Transverse colon (tissue), 4 donors: ENCODE results near the gene MTHFD1L. TPM values are rescaled to one million over a fixed set of nuclear protein-coding genes. Genes with fewer than 3 reads are reported as not detected.

Experiments
- DNase-seq: peaks from one replicate; pipeline ENCODE4 v3.0.0-alpha.2; 2019
- H3K27ac ChIP-seq, 4 donors: fragments of 200-600 bp; sonication (generic); 2 replicates each; pipeline ENCODE4 v1.5.1; 2016 to 2018; ENCODE audit warnings: inconsistent platforms in 4 of 4
- H3K27me3 ChIP-seq: fragments of 200-600 bp; sonication (generic); 2 replicates; pipeline ENCODE4 v1.5.1; 2017; ENCODE audit warnings: inconsistent platforms
- H3K36me3 ChIP-seq, 4 donors: fragments of 200-600 bp; sonication (generic); 2 replicates each; pipeline ENCODE4 v1.5.1; 2017 to 2019; ENCODE audit warnings: inconsistent platforms in 4 of 4
- H3K4me1 ChIP-seq, 4 donors: fragments of 200-600 bp; sonication (generic); 2 replicates each; pipeline ENCODE4 v1.5.1; 2017 to 2020; ENCODE audit warnings: inconsistent platforms in 4 of 4
- H3K4me3 ChIP-seq, 4 donors: fragments of 200-600 bp; sonication (generic); 1 replicate in 1 of 4; 2 replicates in 3 of 4; pipeline versions ENCODE4 v1.5.1 to v1.6.1; 2017 to 2019; ENCODE audit warnings: inconsistent platforms in 4 of 4
- H3K9me3 ChIP-seq, 2 donors: fragments of 200-600 bp; sonication (generic); 2 replicates each; pipeline ENCODE4 v1.5.1; 2017 to 2019; ENCODE audit warnings: inconsistent platforms in 2 of 2
- EP300 ChIP-seq: sonication (generic); formaldehyde crosslinking; IDR thresholded peaks from one replicate; pipeline ENCODE4 v1.6.1; 2017; ENCODE audit warnings: antibody characterized with exemption, low read depth
- POLR2A ChIP-seq: fragments of 450-650 bp; IDR thresholded peaks from one replicate; pipeline ENCODE4 v1.6.1; 2016; ENCODE audit warnings: antibody characterized with exemption, mild to moderate bottlenecking, moderate library complexity
- POLR2AphosphoS5 ChIP-seq, 3 donors: sonication (generic); formaldehyde crosslinking; IDR thresholded peaks; one replicate each; pipeline ENCODE4 v1.6.1; 2016; ENCODE audit warnings: antibody characterized with exemption in 3 of 3
- WGBS, 2 donors: methylation state at CpG; one replicate each; pipeline ENCODE4 v1.1.5; 2018; ENCODE audit warnings: low coverage in 1 of 2; 5-methylcytosine and 5-hydroxymethylcytosine counted together
- in situ Hi-C, 4 donors: fragments of 200-750 bp; cut with MboI; loops; one replicate each; pipeline versions ENCODE4 v1.15.0 to v1.15.1; 2017; ENCODE audit warnings: low sequenced_read_pairs in 3 of 4, low pct_ligation_motif_present in 1 of 4, low pct_unique_long_range_greater_than_20kb in 1 of 4
- intact Hi-C: fragments of 100-400 bp; cut with DNase I; formaldehyde crosslinking; loops from one replicate; pipeline ENCODE4 v1.15.1; 2023; ENCODE audit warnings: low total_unique reads
- total RNA-seq, 4 donors: library from RNA; depleted of rRNA; stranded (reverse); fragments of >200 nt; gene quantifications; one replicate each; pipeline ENCODE4 v1.1.0, GENCODE V29; 2016
- TF ChIP-seq, protein P1 (sequence below), 5 experiments: fragments of 200-600 bp in 3 of 5; fragments of 450-650 bp in 2 of 5; sonication (generic) in 3 of 5; IDR thresholded peaks; 1 replicate in 2 of 5; 2 replicates in 3 of 5; pipeline ENCODE4 v1.5.1; 2016 to 2017; ENCODE audit warnings: antibody characterized with exemption in 5 of 5, inconsistent platforms in 3 of 5, mild to moderate bottlenecking in 2 of 5, moderate library complexity in 1 of 5

The MTHFD1L gene
- total RNA-seq, 4 donors from 2014 or later: 0.82 to 10.1 (median 5.4) TPM

DNA sequence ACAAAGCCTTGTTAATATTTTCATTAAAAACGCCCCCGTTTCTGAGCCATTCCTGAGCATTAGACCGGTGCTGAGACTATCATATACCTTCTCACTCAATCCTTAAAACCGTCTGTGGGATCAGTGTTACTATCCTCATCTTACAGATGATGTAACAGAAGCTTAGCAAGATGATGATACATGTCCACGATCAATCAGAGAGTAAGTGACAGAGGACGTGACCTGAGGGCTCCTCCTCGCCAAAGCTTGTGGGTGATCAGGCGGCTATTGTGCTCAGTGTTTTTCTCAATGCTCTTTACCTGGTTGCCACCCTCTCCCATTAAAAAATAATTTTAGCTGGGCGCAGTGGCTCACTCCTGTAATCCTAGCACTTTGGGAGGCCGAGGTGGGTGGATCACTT, 113.1 kb downstream of the MTHFD1L start:
- intact Hi-C loops (loop anchor here (10.0 kb wide), 1 partner anchor 496 kb away; no protein-coding TSS in a partner anchor), in situ Hi-C loops (no loop called here)
- no peak overlapping the region for H3K27ac ChIP-seq
- no peaks in the 10 kb centered on the region for H3K27me3 ChIP-seq
- WGBS, 2 donors: 93 to 94% methylated on average over 3 to 10 of the region's 10 CpGs
- no peaks in the 10 kb centered on the region for H3K36me3 ChIP-seq
- no peak for TF ChIP-seq POLR2A
- TF ChIP-seq, protein P1, sequence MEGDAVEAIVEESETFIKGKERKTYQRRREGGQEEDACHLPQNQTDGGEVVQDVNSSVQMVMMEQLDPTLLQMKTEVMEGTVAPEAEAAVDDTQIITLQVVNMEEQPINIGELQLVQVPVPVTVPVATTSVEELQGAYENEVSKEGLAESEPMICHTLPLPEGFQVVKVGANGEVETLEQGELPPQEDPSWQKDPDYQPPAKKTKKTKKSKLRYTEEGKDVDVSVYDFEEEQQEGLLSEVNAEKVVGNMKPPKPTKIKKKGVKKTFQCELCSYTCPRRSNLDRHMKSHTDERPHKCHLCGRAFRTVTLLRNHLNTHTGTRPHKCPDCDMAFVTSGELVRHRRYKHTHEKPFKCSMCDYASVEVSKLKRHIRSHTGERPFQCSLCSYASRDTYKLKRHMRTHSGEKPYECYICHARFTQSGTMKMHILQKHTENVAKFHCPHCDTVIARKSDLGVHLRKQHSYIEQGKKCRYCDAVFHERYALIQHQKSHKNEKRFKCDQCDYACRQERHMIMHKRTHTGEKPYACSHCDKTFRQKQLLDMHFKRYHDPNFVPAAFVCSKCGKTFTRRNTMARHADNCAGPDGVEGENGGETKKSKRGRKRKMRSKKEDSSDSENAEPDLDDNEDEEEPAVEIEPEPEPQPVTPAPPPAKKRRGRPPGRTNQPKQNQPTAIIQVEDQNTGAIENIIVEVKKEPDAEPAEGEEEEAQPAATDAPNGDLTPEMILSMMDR (IDR thresholded peaks at IDR 0.05): no peak
- TF ChIP-seq POLR2AphosphoS5 (IDR thresholded peaks at IDR 0.05): no peak
- TF ChIP-seq EP300: no peak
- H3K9me3 ChIP-seq: no peaks in the 10 kb centered on the region
- no peaks in the 10 kb centered on the region for H3K4me1 ChIP-seq
- H3K4me3 ChIP-seq: no peak overlapping the region
- no peak for DNase-seq

DNA sequence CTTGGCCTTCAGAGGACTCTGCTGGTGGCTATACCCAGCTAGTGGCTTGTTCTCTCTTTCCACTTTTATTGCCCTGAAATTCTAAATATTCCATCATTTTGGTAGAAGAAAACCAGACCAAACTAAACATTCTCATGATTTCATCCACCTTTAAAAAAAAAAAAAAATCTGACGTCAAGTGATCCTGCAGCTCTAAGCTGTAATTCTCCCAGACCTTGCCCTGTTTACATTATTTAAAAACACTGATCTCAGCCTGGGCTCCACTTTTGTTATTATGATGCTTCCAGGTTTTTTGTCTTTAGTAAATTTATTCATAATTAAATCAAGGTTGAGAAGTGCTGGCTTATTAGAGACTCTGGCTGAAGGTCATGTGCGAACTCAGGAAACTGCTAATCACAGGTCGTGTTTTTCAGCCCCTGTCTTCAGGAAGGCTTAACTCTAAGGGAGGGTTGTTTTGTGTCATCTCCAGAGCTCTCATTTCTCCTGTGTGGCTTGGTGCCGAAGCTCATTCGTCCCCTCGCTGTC, 114.4 kb downstream of the MTHFD1L start:
- in situ Hi-C loops: no loop called here
- H3K4me3 ChIP-seq: no peak overlapping the region
- WGBS, 2 donors: 73 to 78% methylated on average over 6 of the region's 6 CpGs
- TF ChIP-seq, protein P1 (IDR thresholded peaks at IDR 0.05): no peak
- TF ChIP-seq POLR2A (no peak), POLR2AphosphoS5 (IDR thresholded peaks at IDR 0.05) (no peak), EP300 (no peak)
- H3K36me3 ChIP-seq: no peaks in the 10 kb centered on the region
- no peaks in the 10 kb centered on the region for H3K4me1 ChIP-seq
- no peaks in the 10 kb centered on the region for H3K27me3 ChIP-seq
- intact Hi-C loops: loop anchor here (10.0 kb wide), 1 partner anchor 495 kb away; no protein-coding TSS in a partner anchor
- H3K9me3 ChIP-seq: no peaks in the 10 kb centered on the region
- H3K27ac ChIP-seq: peak overlapping the region; percentile 21 to 52 (median 39)
- DNase-seq: no peak

DNA sequence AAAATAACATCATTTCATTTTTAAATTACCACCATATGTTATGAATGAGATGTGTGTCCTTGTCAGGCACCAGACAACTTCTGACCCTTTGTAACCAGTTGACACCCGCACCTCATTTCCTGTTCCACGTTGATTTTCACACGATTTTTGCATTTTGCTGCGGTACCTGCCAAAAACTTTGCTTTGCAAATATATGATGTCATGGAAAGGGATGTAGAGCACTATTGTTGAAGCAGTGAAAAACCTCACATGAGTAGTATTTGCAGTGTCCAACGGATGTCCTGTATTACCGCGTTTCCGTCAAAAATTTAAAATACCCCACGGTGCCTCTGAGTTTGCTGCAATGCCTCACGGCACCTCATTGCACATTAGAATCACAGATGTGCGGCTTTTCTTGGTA, 115.6 kb downstream of the MTHFD1L start:
- no peak overlapping the region for H3K4me3 ChIP-seq
- no peaks in the 10 kb centered on the region for H3K4me1 ChIP-seq
- peak in 1 of 3 donors; percentile 17 for TF ChIP-seq POLR2AphosphoS5 (IDR thresholded peaks at IDR 0.05)
- TF ChIP-seq, protein P1 (IDR thresholded peaks at IDR 0.05): no peak
- no peak for TF ChIP-seq POLR2A
- no peak for TF ChIP-seq EP300
- no peak for DNase-seq
- WGBS, 2 donors: 64 to 70% methylated on average over 11 of the region's 11 CpGs
- H3K27me3 ChIP-seq: no peaks in the 10 kb centered on the region
- intact Hi-C loops: no loop called here
- H3K27ac ChIP-seq: peak overlapping the region in 1 of 4 donors; percentile 52
- H3K9me3 ChIP-seq: no peaks in the 10 kb centered on the region
- in situ Hi-C loops: no loop called here
- H3K36me3 ChIP-seq: no peaks in the 10 kb centered on the region

DNA sequence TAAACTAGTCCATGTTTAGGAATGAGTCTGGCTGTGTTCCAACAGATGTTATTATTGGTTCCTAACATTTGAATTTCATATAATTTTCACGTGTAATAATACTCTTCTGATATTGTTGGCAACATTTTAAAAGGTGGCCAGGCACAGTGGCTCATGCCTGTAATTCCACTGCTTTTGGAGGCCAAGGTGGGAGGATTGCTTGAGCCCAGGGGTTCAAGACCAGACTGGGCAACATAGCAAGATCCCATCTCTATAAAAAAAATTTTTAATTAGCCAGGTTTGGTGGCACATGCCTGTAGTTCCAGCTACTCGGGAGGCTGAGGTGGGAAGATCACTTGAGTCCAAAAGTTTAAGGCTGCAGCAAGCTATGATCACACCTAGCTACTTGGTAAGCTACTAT, 116.2 kb downstream of the MTHFD1L start:
- Histone ChIP-seq H3K9me3 (no peaks in the 10 kb centered on the region), H3K4me1 (no peaks in the 10 kb centered on the region), H3K4me3 (no peak overlapping the region), H3K36me3 (no peaks in the 10 kb centered on the region), H3K27ac (no peak overlapping the region), H3K27me3 (no peaks in the 10 kb centered on the region)
- DNase-seq: no peak
- 73 to 83% methylated on average over 2 of the region's 2 CpGs for WGBS, 2 donors
- no peak for TF ChIP-seq POLR2AphosphoS5 (IDR thresholded peaks at IDR 0.05)
- in situ Hi-C loops (no loop called here), intact Hi-C loops (no loop called here)

DNA sequence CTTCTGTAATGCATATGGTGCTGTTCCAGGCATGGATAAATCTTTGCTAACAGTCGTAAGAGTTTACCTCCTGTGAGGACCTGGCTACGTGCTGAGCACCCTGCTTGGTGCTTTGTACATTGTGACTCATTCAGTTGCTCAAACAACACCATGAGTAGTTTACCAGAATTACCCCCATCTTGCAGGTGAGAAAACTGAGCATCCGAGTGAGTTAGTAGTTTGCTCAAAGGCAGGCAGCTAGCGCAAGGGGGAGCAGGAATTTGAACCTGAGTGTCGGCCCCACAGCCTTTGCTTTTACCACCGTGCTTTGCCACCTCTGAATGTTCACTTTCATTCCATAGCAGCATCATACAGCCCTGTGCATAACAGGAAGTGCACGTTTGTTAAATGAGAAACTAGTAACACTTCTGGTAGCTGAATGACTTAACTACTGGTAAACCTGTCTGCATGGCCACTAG, 121.9 kb downstream of the MTHFD1L start:
- no peak overlapping the region for H3K4me3 ChIP-seq
- no peaks in the 10 kb centered on the region for H3K9me3 ChIP-seq
- H3K36me3 ChIP-seq: no peaks in the 10 kb centered on the region
- H3K4me1 ChIP-seq: no peaks in the 10 kb centered on the region
- intact Hi-C loops (no loop called here), in situ Hi-C loops (no loop called here)
- peak overlapping the region in 3 of 4 donors; percentile 4 to 34 (median 18) for H3K27ac ChIP-seq
- 71 to 74% methylated on average over 3 to 7 of the region's 7 CpGs for WGBS, 2 donors
- no peak for DNase-seq
- H3K27me3 ChIP-seq: no peaks in the 10 kb centered on the region
- TF ChIP-seq, protein P1 (IDR thresholded peaks at IDR 0.05): no peak
- TF ChIP-seq POLR2AphosphoS5 (IDR thresholded peaks at IDR 0.05) (no peak), POLR2A (no peak), EP300 (no peak)
